HL-60 (cell line): Measurements from ENCODE around the gene DNAJC17.

Source experiments
- CTCF ChIP-seq: IDR thresholded peaks from one replicate; pipeline ENCODE4 v1.5.1; 2011; ENCODE audit warnings: low read length, control low read depth, inconsistent platforms; ENCODE audit not compliant: insufficient read depth
- POLR2AphosphoS5 ChIP-seq: IDR thresholded peaks from 2 replicates; pipeline ENCODE4 v1.6.1; 2012; ENCODE audit warnings: low read depth
- SPI1 ChIP-seq: IDR thresholded peaks from 2 replicates; pipeline ENCODE4 v1.6.1; 2012; ENCODE audit warnings: low read depth, mild to moderate bottlenecking, borderline replicate concordance

- no peak for TF ChIP-seq CTCF
- TF ChIP-seq POLR2AphosphoS5 = no peak
- no peak for TF ChIP-seq SPI1
These were observed 13.9 kb downstream of the DNAJC17 start for GRCh38 chr15:40793216-40793989.
